Measurements from ENCODE around the gene GGT5.
"Not testable (repeated sequence)": the region's sequence is repeated elsewhere in the genome, so short reads cannot be mapped to it uniquely, and the experiment has no call there.

Gene GGT5
- long read RNA-seq, donor 1, full-length matches to known transcripts: 3 of 3 reads
- long read RNA-seq, donor 1, partial matches to known transcripts: 0 of 3 reads
- long read RNA-seq, donor 1, other reads (novel, unspliced or antisense): 0 of 3 reads
- long read RNA-seq, donor 2, full-length matches to known transcripts: 1 of 1 reads
- long read RNA-seq, donor 2, partial matches to known transcripts: 0 of 1 reads
- long read RNA-seq, donor 2, other reads (novel, unspliced or antisense): 0 of 1 reads
- long read RNA-seq, donor 3, partial matches to known transcripts: 0 of 2 reads
- long read RNA-seq, donor 3, other reads (novel, unspliced or antisense): 0 of 2 reads
- long read RNA-seq, donor 4, full-length matches to known transcripts: 3 of 3 reads
- long read RNA-seq, donor 4, partial matches to known transcripts: 0 of 3 reads
- long read RNA-seq, donor 4, other reads (novel, unspliced or antisense): 0 of 3 reads
- long read RNA-seq, donor 5, partial matches to known transcripts: 0 of 2 reads
- long read RNA-seq, donor 5, other reads (novel, unspliced or antisense): 0 of 2 reads
- long read RNA-seq, donor 6, full-length matches to known transcripts: 4 of 4 reads
- long read RNA-seq, donor 6, partial matches to known transcripts: 0 of 4 reads
- long read RNA-seq, donor 6, other reads (novel, unspliced or antisense): 0 of 4 reads
- long read RNA-seq, donor 7, full-length matches to known transcripts: 7 of 7 reads
- long read RNA-seq, donor 7, partial matches to known transcripts: 0 of 7 reads
- long read RNA-seq, donor 7, other reads (novel, unspliced or antisense): 0 of 7 reads
- long read RNA-seq, donor 8, full-length matches to known transcripts: 4 of 14 reads
- long read RNA-seq, donor 8, partial matches to known transcripts: 10 of 14 reads
- long read RNA-seq, donor 8, other reads (novel, unspliced or antisense): 0 of 14 reads

- not testable (repeated sequence) for DNase-seq
Measured at GRCh38 chr22:24245030-24245431, at the start of gene GGT5. Gene GGT5 (minus strand): TSS chr22:24245082. CDS start chr22:24244725, 357 bp downstream.

- DNase-seq: not testable (repeated sequence)
Measured at GRCh38 chr22:24292202-24292830, 47.4 kb upstream of the GGT5 start.

- no peak for DNase-seq
Measured at GRCh38 chr22:24291515-24292201, 46.8 kb upstream of the GGT5 start.

DNA sequence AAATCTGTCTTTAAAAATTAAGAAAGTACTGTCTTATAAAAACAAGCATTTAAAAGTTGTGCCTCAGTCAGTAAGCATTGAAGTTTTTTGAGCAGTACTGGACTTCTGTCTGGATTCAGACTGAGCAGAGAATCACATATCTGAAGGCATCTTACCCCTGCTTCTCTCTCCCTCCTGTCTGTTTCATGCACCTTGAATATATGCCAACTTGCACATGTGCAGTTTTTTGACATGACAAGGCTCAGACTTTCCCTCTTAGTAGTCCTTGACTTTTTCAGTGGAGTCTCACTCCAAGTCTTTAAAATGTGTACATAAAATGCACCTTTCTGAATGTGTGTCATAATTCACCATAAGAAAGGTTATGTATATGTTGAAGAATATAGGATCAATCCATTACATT lies 45.6 kb upstream of the GGT5 start:
- no peak for DNase-seq

- no peak for DNase-seq
Measured at GRCh38 chr22:24289741-24290163, 44.9 kb upstream of the GGT5 start.

- no peak for DNase-seq
Measured at GRCh38 chr22:24289114-24289513, 44.2 kb upstream of the GGT5 start.

- DNase-seq: not testable (repeated sequence)
Measured at GRCh38 chr22:24287801-24288200, 42.9 kb upstream of the GGT5 start.

- not testable (repeated sequence) for DNase-seq
Measured at GRCh38 chr22:24287212-24287611, 42.3 kb upstream of the GGT5 start.

GRCh38 chr22:24285245-24285644 lies 40.4 kb upstream of the GGT5 start:
- DNase-seq: no peak

DNA sequence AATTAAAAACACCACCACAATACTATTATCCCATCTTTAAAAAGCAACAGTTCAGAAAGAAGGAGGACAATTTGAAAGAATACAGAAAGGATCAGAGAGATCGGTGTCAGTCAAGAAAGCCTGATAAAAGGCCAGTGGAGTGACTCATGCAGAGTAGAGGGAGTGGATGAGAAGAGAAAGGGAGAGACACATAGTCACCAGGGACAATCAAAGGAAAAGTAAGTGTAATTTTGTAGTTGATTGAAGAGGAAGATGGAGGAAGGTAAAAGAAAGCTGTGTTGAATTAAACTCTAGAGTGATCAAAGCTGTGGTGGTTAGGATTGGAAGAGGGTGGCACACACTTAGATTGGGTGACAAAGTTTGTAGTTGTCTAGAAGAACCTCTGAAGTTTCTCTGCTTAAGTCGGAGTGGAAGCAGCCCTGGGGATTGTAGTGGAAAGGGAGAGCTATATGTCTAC lies 39.9 kb upstream of the GGT5 start:
- DNase-seq: no peak

- DNase-seq: no peak
Measured at GRCh38 chr22:24282401-24282800, 37.5 kb upstream of the GGT5 start.

DNA sequence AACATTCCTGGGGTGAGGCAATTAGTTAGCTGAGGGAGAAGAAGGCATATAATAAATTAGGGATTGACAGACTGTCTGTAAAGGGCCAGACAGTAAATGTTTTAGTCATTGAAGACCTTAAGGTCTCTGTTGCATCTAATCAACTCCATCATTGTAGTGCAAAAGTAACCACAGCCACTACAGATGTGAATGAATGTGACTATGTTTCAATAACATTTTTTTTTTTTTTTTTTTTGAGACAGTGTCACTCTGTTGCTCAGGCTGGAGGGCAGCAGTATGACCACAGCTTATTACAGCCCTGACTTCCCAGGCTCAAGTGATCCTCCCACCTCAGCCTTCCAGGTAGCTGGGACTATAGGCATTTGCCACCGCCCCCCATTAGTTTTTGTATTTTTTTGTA lies 35.5 kb upstream of the GGT5 start:
- DNase-seq: not testable (repeated sequence)

DNA sequence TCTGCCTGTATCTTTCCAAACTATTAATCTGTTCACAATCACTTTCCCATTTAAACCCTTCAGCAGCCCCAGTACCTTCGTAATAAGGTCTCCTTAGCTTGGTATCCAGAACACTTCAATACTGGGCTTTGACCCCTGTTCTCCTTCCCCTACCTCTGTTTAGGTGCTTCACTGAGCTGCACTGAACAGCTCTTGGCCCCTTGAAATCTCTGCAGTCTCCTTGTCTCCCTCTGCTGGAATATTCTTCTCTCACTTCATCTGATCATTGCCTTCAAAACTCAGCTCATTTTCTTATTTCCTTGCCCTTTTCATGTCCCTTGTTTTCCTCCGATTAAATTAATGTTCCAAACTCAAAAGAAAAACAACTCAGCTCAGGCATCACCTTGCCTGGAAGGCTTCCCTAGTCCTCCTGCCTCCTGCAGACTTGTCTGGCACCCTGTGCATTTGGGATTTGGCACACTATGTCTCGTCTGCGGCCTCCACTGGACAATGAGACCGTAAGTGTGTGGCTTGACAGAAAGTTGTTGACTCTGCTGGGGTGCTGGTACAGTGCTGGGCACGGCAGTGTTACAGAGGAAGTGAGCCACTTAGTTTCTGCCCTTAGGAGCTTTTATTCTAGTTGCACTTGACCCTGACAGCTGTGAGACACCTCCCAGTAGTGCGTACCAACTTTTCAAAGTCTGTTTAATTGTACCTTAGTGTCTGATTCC lies 30.0 kb upstream of the GGT5 start:
- not testable (repeated sequence) for DNase-seq

DNA sequence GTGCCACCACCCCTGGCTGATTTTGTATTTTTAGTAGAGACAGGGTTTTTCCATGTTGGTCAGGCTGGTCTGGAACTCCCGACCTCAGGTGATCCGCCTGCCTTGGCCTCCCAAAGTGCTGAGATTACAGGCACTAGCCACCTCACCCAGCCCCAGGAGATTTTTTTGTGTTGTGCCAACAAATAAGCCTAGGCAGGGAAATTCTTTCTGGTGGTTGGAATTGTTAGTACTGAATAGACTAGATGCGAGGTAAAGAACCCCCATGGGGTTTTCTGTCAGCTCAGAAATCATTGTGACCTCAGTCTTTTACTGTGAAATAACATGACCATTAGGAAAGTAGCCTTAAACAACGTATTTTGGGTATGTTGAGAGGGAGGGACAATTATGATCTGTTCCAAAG lies 29.0 kb upstream of the GGT5 start:
- DNase-seq: not testable (repeated sequence)

- DNase-seq: not testable (repeated sequence)
Measured at GRCh38 chr22:24273031-24273430, 28.1 kb upstream of the GGT5 start.

- DNase-seq: no peak
Measured at GRCh38 chr22:24271386-24271854, 26.5 kb upstream of the GGT5 start.

GRCh38 chr22:24270556-24271385 lies 25.9 kb upstream of the GGT5 start, which contains the start of gene SPECC1L:
Gene SPECC1L (plus strand): TSS chr22:24270831. CDS start chr22:24302232, 31,401 bp downstream.
- DNase-seq: peak; percentile 100

GRCh38 chr22:24266495-24266894 lies 21.6 kb upstream of the GGT5 start:
- not testable (repeated sequence) for DNase-seq

DNA sequence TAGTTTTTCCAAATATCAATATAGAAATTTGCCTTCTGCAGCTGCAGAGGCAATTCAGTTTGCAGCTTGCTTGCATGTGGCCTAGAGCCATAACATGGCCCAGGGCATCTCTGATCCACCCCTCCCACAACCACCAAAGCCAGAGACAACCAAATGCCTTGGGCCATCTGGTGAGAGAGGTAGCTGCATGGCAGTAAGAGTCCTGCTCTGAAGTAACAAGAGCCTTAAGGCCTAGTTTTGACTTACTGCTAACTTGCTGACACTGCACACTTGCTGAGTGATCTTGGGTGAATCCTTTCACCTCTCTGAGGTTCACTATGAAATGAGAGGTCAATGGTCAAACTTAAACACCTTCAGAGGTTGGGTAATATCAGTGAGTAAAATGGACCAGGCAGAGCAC lies 20.9 kb upstream of the GGT5 start:
- DNase-seq: no peak
